NT2/D1 (cell line): ENCODE measurements around the gene CYTH2.

Source experiments
- YY1 ChIP-seq: IDR thresholded peaks from 2 replicates; pipeline ENCODE4 v1.6.1; 2011; ENCODE audit not compliant: insufficient read length, insufficient read depth
- ZNF274 ChIP-seq: IDR thresholded peaks from 2 replicates; pipeline ENCODE4 v1.6.1; 2011; ENCODE audit warnings: mild to moderate bottlenecking, low read depth, low read length

DNA sequence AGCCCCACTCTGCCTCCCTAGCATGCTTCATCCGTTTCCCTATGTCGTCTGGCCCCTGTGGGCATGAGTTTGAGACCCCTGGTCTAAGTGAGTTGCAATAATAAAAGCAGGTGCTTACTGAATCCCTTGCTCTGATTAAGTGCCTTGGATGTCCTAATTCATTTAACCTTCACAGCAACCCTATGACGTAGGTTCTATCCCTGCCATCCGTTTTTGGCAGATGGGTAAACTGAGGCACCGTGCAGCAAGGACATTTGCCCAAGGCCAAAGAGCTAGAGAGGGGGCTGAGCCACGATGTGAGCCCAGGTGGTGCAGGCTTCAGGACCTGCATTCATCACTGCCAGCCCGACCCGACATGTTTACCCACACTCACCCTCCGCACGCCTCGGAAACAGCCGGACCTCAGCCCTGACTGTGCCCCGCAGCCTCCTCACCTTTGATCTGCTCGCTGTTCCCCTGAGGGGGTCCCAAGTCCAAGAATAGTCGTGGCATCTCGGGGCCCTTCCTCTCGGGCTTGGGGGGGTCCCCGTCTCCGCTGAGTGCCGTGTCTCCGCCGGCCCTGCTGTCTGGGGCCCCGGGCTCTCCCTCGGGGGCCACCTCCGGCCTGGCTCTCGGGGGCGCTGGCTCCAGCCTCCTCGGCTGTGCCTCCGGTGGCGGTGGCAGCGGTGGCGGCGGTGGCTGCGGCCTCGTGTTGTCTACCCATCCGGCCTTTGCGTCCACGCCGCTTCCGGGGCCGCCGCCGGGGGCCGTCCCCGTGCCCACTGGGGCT, 28.0 kb downstream of the CYTH2 start:
- TF ChIP-seq YY1: no peak
- TF ChIP-seq ZNF274: no peak
